T-cell (primary cell): ENCODE measurements around the gene TBC1D30. TPM values are rescaled to one million over a fixed set of nuclear protein-coding genes. Genes with fewer than 3 reads are reported as not detected.

ENCODE experiments used
- ATAC-seq, 4 experiments: fragments of 200-7000 bp in 3 of 4; fragments of 150-1000 bp in 1 of 4; cut with Tn5 transposase; replicated peaks in 1 of 4; 1 replicate in 3 of 4; 2 replicates in 1 of 4; pipeline ENCODE4 v1.10.0; 2021; ENCODE audit warnings: moderate library complexity in 3 of 4, mild to moderate bottlenecking in 2 of 4, moderate number of reproducible peaks in 1 of 4
- CTCF ChIA-PET, 2 donors: fragments of 300-600 bp; sonication (Branson Sonifier 250); formaldehyde crosslinking; loops; one replicate each; lab custom pipeline; 2022; ENCODE audit warnings: antibody characterized with exemption in 2 of 2; lab: Charles Lee
- POLR2A ChIA-PET, 2 donors: fragments of 300-600 bp; sonication (Branson Sonifier 250); formaldehyde crosslinking; loops; one replicate each; lab custom pipeline; 2022; ENCODE audit warnings: antibody characterized with exemption in 2 of 2; lab: Charles Lee
- DNase-seq, 35 experiments: peaks; one replicate each; pipeline versions ENCODE4 v3.0.0 to v3.0.0-alpha.2; 2013 to 2023
- H3K27ac ChIP-seq: one replicate; pipeline ENCODE4 v1.5.1; 2013; ENCODE audit warnings: low read length
- H3K27me3 ChIP-seq, 2 experiments: replicated peaks in 1 of 2; 1 replicate in 1 of 2; 2 replicates in 1 of 2; pipeline versions ENCODE4 v1.6.1 to v1.7.0; 2013; ENCODE audit warnings: low read length in 1 of 2, mixed read lengths in 1 of 2; ENCODE audit not compliant: control insufficient read depth in 2 of 2, insufficient read depth in 2 of 2; ENCODE audit errors: extremely low read depth in 1 of 2
- H3K36me3 ChIP-seq, 2 donors: 1 replicate in 1 of 2; 2 replicates in 1 of 2; pipeline versions ENCODE4 v1.6.1 to v1.7.0; 2013; ENCODE audit warnings: low read length in 1 of 2; ENCODE audit not compliant: control insufficient read depth in 2 of 2, insufficient read depth in 1 of 2; ENCODE audit errors: extremely low read depth in 1 of 2
- H3K4me1 ChIP-seq, 2 experiments: 1 replicate in 1 of 2; 2 replicates in 1 of 2; pipeline versions ENCODE4 v1.6.1 to v1.7.0; 2013; ENCODE audit warnings: low read length in 2 of 2, mixed read lengths in 1 of 2; ENCODE audit not compliant: insufficient read depth in 2 of 2, control insufficient read depth in 1 of 2; ENCODE audit errors: extremely low read depth in 1 of 2
- H3K4me3 ChIP-seq, 2 donors: 1 replicate in 1 of 2; 2 replicates in 1 of 2; pipeline versions ENCODE4 v1.5.1 to v1.7.0; 2013; ENCODE audit warnings: mild to moderate bottlenecking in 2 of 2, low read length in 1 of 2, moderate library complexity in 1 of 2; ENCODE audit not compliant: control insufficient read depth in 1 of 2; ENCODE audit errors: extremely low read depth in 1 of 2
- H3K9me3 ChIP-seq: 2 replicates; pipeline ENCODE4 v1.7.0; 2013
- H3K27ac Mint-ChIP-seq, 2 donors: one replicate each; pipeline ENCODE4 v1.8.0; 2020 to 2021; ENCODE audit warnings: mild to moderate bottlenecking in 2 of 2, mixed read lengths in 2 of 2
- H3K27me3 Mint-ChIP-seq, 2 donors: one replicate each; pipeline ENCODE4 v1.8.0; 2021 to 2022; ENCODE audit warnings: mixed read lengths in 2 of 2
- H3K36me3 Mint-ChIP-seq: one replicate; pipeline ENCODE4 v1.8.0; 2021; ENCODE audit warnings: mixed read lengths
- H3K4me1 Mint-ChIP-seq, 3 donors: one replicate each; pipeline ENCODE4 v1.8.0; 2020 to 2022; ENCODE audit warnings: mixed read lengths in 3 of 3, mild to moderate bottlenecking in 1 of 3
- H3K4me3 Mint-ChIP-seq, 3 donors: one replicate each; pipeline ENCODE4 v1.8.0; 2020 to 2022; ENCODE audit warnings: mild to moderate bottlenecking in 3 of 3, mixed read lengths in 3 of 3, moderate library complexity in 3 of 3
- H3K9me3 Mint-ChIP-seq, 3 donors: one replicate each; pipeline ENCODE4 v1.8.0; 2020 to 2022; ENCODE audit warnings: mixed read lengths in 3 of 3
- WGBS: methylation state at CpG from one replicate; pipeline ENCODE4 v1.1.5; 2013; ENCODE audit warnings: missing lambda C conversion rate; ENCODE audit not compliant: insufficient coverage; 5-methylcytosine and 5-hydroxymethylcytosine counted together
- total RNA-seq, 35 experiments: library from RNA in 6 of 35; stranded (reverse) in 6 of 35; fragments of 120-200 nt in 1 of 35; gene quantifications; one replicate each; pipeline versions ENCODE4 v1.2.1 to v1.2.4 and lab custom pipeline; 2013 to 2026

TBC1D30 gene
- total RNA-seq, 5 donors from 2014 or later (not counting 1 experiment from before 2014, with no cell fraction given) = 0.07 to 0.73 (median 0.41) TPM

DNA sequence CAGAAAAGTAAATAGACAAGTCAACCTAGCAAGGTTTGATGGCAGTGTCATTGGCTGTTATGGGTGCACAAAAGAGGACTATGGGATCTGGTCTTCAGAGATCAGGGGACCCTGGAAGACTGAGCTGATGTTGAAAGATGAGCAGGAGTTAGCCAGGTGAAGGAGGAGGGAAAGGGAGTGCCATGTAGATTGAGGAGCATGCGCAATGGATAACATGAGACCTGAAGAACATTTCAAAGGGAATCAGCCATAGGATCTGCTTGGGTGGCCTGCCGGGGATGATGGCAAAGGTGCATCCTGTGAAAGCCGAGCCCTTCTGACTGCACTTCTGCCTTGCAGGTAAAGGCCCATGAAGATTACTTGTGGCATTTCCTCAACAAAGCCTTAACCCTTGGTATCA lies 90.8 kb downstream of the TBC1D30 start:
- Mint-ChIP-seq H3K36me3 (no peaks in the 10 kb centered on the region), H3K4me1 (no peaks in the 10 kb centered on the region), H3K27me3 (peaks cover 25 to 38% of the 10 kb centered on the region in 2 donors), H3K27ac (no peak overlapping the region), H3K4me3 (no peak overlapping the region), H3K9me3 (no peaks in the 10 kb centered on the region)
- H3K27ac ChIP-seq = no peak overlapping the region
- ATAC-seq (no peak), DNase-seq (no peak)
- no peaks in the 10 kb centered on the region for H3K36me3 ChIP-seq
- no peaks in the 10 kb centered on the region for H3K4me1 ChIP-seq
- peaks cover 4 to 8% of the 10 kb centered on the region in 2 experiments for H3K27me3 ChIP-seq
- no peaks in the 10 kb centered on the region for H3K9me3 ChIP-seq
- CTCF ChIA-PET = no interaction called here
- 97% methylated on average over 3 of the region's 3 CpGs for WGBS
- POLR2A ChIA-PET = no interaction called here
- H3K4me3 ChIP-seq = no peak overlapping the region

DNA sequence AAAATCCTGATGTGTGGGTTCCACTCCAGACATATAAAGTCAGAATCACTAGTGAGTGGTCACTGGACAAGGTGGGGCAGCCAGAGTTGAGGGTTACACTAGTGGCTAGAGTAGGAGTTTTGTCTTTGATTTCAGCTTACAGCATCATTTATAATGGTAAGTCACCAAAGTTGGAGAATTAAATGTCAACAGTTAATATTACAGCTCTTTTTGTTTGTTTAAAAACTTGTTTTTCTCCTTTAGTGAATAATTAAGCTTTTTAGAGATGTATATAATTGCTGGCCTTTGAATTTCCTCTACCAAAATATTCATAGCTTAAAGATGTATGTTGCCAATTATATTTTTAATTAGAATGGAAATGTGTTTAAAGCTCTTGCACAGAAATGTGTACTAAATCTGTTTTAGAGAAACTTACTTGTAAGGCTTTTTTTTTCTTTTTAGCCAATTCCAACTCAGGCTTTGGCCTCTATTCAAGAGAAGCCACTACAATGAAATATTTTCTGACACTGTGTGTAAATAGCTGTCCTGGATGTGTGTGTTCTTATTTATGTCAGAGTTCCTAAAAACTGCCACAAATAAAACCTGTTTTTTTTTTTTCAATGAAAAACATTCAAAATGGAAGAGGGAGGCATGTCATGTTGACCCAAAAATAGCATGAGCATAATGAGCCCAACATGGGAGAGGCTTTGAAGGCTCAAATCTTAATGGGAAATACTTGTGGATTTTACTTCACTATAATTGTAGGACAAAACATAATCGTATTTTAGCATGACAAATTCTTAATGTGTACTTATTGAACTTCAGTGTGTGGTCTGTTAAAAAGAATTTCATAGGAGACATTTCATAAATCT lies 92.2 kb downstream of the TBC1D30 start:
- Mint-ChIP-seq H3K9me3 (no peaks in the 10 kb centered on the region), H3K27ac (no peak overlapping the region), H3K36me3 (no peaks in the 10 kb centered on the region), H3K27me3 (peaks cover 24 to 41% of the 10 kb centered on the region in 2 donors), H3K4me3 (no peak overlapping the region), H3K4me1 (no peaks in the 10 kb centered on the region)
- ChIA-PET CTCF (no interaction called here), POLR2A (interaction anchor here in 1 of 2 donors (0.6 kb wide), 1 partner anchor 14 kb away, joined by 3 read pairs; no protein-coding TSS in a partner anchor)
- no CpG with 5 or more reads among the region's 1 CpG for WGBS
- peaks cover 4 to 8% of the 10 kb centered on the region in 2 experiments for H3K27me3 ChIP-seq
- DNase-seq (no peak), ATAC-seq (no peak)
- no peak overlapping the region for H3K4me3 ChIP-seq
- no peaks in the 10 kb centered on the region for H3K36me3 ChIP-seq
- H3K9me3 ChIP-seq = no peaks in the 10 kb centered on the region
- H3K27ac ChIP-seq = no peak overlapping the region
- no peaks in the 10 kb centered on the region for H3K4me1 ChIP-seq

DNA sequence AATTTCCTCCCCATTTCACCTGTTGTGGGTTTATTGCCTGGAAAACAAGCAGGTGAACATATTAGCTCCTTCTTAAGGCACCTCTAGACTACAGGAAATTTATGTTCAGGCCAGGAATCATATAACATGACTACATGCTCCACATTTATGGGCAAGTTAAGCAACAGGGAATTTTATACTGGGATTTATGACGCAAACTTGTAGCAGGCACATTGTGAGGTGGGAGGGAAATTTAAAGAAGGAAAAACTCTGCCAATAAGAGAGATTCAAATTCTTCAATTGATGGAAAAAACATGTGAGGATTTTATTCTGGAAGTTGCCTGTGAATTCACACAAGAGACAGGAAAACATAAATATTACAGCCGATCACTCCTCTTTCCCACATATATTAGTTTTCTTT lies 93.9 kb downstream of the TBC1D30 start:
- no peaks in the 10 kb centered on the region for H3K4me1 Mint-ChIP-seq
- no peaks in the 10 kb centered on the region for H3K36me3 ChIP-seq
- no peaks in the 10 kb centered on the region for H3K9me3 ChIP-seq
- ATAC-seq (no peak), DNase-seq (no peak)
- H3K27me3 Mint-ChIP-seq = peaks cover 14 to 29% of the 10 kb centered on the region in 2 donors
- no peaks in the 10 kb centered on the region for H3K36me3 Mint-ChIP-seq
- H3K27me3 ChIP-seq = peaks cover 2 to 3% of the 10 kb centered on the region in 2 experiments
- H3K9me3 Mint-ChIP-seq = no peaks in the 10 kb centered on the region
- no CpG with 5 or more reads among the region's 2 CpGs for WGBS
- no peak overlapping the region for H3K4me3 Mint-ChIP-seq
- H3K27ac ChIP-seq = no peak overlapping the region
- ChIA-PET CTCF (no interaction called here), POLR2A (no interaction called here)
- no peak overlapping the region for H3K27ac Mint-ChIP-seq
- H3K4me1 ChIP-seq = no peaks in the 10 kb centered on the region
- H3K4me3 ChIP-seq = no peak overlapping the region

DNA sequence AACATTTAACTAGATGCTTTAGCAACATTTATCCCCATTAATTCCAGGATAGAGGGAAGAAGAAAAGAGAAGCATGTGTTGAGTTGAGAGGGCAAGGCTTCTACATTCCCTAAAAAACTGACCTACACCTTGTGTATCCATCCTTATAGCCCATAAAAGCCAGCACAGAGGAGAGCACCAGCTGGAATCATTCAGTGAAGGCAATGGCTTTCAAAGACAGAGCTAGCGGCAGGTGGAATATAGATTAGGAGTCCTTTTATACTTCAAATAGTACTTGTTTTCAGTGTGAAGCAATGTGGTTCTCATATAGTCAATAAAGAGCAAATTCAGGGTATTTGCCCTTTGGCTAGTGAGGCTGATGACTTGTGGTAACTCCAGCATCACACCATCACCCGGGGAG lies 94.4 kb downstream of the TBC1D30 start:
- CTCF ChIA-PET = no interaction called here

DNA sequence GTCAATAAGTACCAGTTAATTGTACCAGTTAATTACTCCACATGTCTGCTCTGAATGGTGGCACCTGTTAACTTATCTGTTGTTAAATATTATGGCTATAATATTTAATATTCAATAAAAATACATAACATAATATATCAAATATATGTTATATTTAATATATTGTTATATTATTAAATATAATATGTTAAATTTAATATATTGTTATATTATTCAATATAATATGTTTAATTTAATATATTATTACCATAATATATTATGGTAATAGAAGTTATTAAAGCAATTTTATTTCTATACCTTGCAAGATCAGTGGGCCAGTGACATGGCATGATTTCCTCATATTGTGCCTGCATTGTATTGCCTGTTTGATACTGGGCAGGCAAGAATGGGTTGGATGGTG lies 98.4 kb downstream of the TBC1D30 start:
- no peaks in the 10 kb centered on the region for H3K9me3 ChIP-seq
- peaks cover 0 to 2% of the 10 kb centered on the region in 2 experiments for H3K27me3 ChIP-seq
- Mint-ChIP-seq H3K36me3 (no peaks in the 10 kb centered on the region), H3K4me1 (no peaks in the 10 kb centered on the region), H3K27ac (no peak overlapping the region), H3K4me3 (no peak overlapping the region), H3K9me3 (no peaks in the 10 kb centered on the region), H3K27me3 (peaks cover 15 to 36% of the 10 kb centered on the region in 2 donors)
- POLR2A ChIA-PET = no interaction called here
- H3K36me3 ChIP-seq = no peaks in the 10 kb centered on the region
- DNase-seq = no peak
- no peaks in the 10 kb centered on the region for H3K4me1 ChIP-seq
- no peak for ATAC-seq
- CTCF ChIA-PET = no interaction called here
- H3K4me3 ChIP-seq = no peak overlapping the region
- H3K27ac ChIP-seq = no peak overlapping the region

More for the DNA sequence above, 94.4 kb downstream of the TBC1D30 start:
- Histone ChIP-seq H3K4me3 (no peak overlapping the region), H3K36me3 (no peaks in the 10 kb centered on the region), H3K4me1 (no peaks in the 10 kb centered on the region), H3K27me3 (peaks cover 0 to 2% of the 10 kb centered on the region in 2 experiments), H3K27ac (no peak overlapping the region), H3K9me3 (no peaks in the 10 kb centered on the region)
- no peak for ATAC-seq
- Mint-ChIP-seq H3K4me1 (no peaks in the 10 kb centered on the region), H3K27ac (no peak overlapping the region), H3K36me3 (no peaks in the 10 kb centered on the region), H3K9me3 (no peaks in the 10 kb centered on the region), H3K27me3 (peaks cover 14 to 27% of the 10 kb centered on the region in 2 donors), H3K4me3 (no peak overlapping the region)
- 100% methylated on average over 1 of the region's 2 CpGs for WGBS
- POLR2A ChIA-PET = no interaction called here
- no peak for DNase-seq

DNA sequence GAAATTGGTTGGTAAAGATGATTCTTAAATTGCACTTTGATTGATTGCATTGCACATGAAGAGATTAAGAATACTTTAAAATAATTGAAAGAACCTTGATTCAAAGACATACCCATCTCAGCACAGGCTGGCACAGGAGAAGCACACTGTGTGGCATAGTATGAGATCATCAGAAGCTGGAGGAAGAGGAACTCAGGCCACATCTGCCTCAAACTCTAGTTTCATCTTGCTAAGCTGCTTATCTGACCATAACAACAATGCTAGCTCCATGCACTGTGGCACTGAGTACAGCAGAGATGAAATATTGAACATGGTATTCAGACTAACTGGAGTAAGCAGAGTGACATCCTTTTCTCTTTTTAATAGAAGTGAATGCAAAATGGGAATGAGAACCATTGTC lies 99.1 kb downstream of the TBC1D30 start:
- H3K4me1 ChIP-seq = no peaks in the 10 kb centered on the region
- Mint-ChIP-seq H3K27me3 (peaks cover 13 to 32% of the 10 kb centered on the region in 2 donors), H3K4me3 (no peak overlapping the region), H3K27ac (no peak overlapping the region), H3K9me3 (no peaks in the 10 kb centered on the region), H3K4me1 (no peaks in the 10 kb centered on the region), H3K36me3 (no peaks in the 10 kb centered on the region)
- H3K36me3 ChIP-seq = no peaks in the 10 kb centered on the region
- ATAC-seq (no peak), DNase-seq (no peak)
- H3K27ac ChIP-seq = no peak overlapping the region
- no peak overlapping the region for H3K4me3 ChIP-seq
- ChIA-PET POLR2A (interaction anchor here in 1 of 2 donors (0.6 kb wide), 1 partner anchor 56 kb away, joined by 4 read pairs; no protein-coding TSS in a partner anchor), CTCF (no interaction called here)
- no peaks in the 10 kb centered on the region for H3K9me3 ChIP-seq
- no peaks in the 10 kb centered on the region for H3K27me3 ChIP-seq
